ENCODE results near the gene ATP6V0C.

ATP6V0C gene

GRCh38 chr16:2513405-2514332 lies at the start of gene ATP6V0C:
Gene ATP6V0C (plus strand): TSS chr16:2513952. CDS start chr16:2514104, 152 bp downstream.
- peak; percentile 96 for DNase-seq

GRCh38 chr16:2464333-2464732 lies 49.4 kb upstream of the ATP6V0C start:
- no peak for DNase-seq

GRCh38 chr16:2465653-2466415 lies 47.9 kb upstream of the ATP6V0C start:
- DNase-seq = no peak

GRCh38 chr16:2466667-2467527 lies 46.9 kb upstream of the ATP6V0C start:
- no peak for DNase-seq

GRCh38 chr16:2467528-2468232 lies 46.1 kb upstream of the ATP6V0C start:
- peak; percentile 79 for DNase-seq

GRCh38 chr16:2468233-2468724 lies 45.5 kb upstream of the ATP6V0C start:
- DNase-seq = peak; percentile 58

GRCh38 chr16:2468725-2469398 lies 44.9 kb upstream of the ATP6V0C start:
- peak; percentile 64 for DNase-seq

GRCh38 chr16:2469399-2470233 lies 44.1 kb upstream of the ATP6V0C start:
- DNase-seq = no peak

GRCh38 chr16:2470234-2470601 lies 43.5 kb upstream of the ATP6V0C start:
- no peak for DNase-seq

- DNase-seq = no peak
Observed at GRCh38 chr16:2470603-2471015, 43.1 kb upstream of the ATP6V0C start.

GRCh38 chr16:2471016-2471652 lies 42.6 kb upstream of the ATP6V0C start, which contains the start of gene NTN3:
Gene NTN3 (plus strand): TSS chr16:2471297. CDS start chr16:2471702, 405 bp downstream.
- peak; percentile 43 for DNase-seq

GRCh38 chr16:2471653-2472487 lies 41.9 kb upstream of the ATP6V0C start:
- no peak for DNase-seq

GRCh38 chr16:2472488-2472864 lies 41.3 kb upstream of the ATP6V0C start:
- no peak for DNase-seq

GRCh38 chr16:2472885-2473445 lies 40.8 kb upstream of the ATP6V0C start:
- DNase-seq = no peak

- peak; percentile 33 for DNase-seq
Observed at GRCh38 chr16:2473446-2473926, 40.3 kb upstream of the ATP6V0C start.

GRCh38 chr16:2473999-2474876 lies 39.5 kb upstream of the ATP6V0C start:
- DNase-seq = peak; percentile 75

GRCh38 chr16:2474877-2475412 lies 38.8 kb upstream of the ATP6V0C start, which contains the start of gene TBC1D24:
Gene TBC1D24 (plus strand): TSS chr16:2475127. CDS start chr16:2496149, 21,022 bp downstream.
- DNase-seq = peak; percentile 91

All from OCI-M1 (cell line).